Stimulated activated naive CD8-positive, alpha-beta T cell treated with anti-CD3 and anti-CD28 coated beads, Interleukin-15, Interleukin-2, amounts not matched to agents 100 ng/mL and 50 ng/mL, for 24 hours (primary cell): ENCODE results near the gene FAM151A.

Experiments
- H3K27ac Mint-ChIP-seq: one replicate; pipeline ENCODE4 v1.8.0; 2021; ENCODE audit warnings: mild to moderate bottlenecking, mixed read lengths
- H3K27me3 Mint-ChIP-seq: one replicate; pipeline ENCODE4 v1.8.0; 2021; ENCODE audit warnings: mixed read lengths
- H3K36me3 Mint-ChIP-seq: one replicate; pipeline ENCODE4 v1.8.0; 2021; ENCODE audit warnings: low read depth, mixed read lengths
- H3K4me1 Mint-ChIP-seq: one replicate; pipeline ENCODE4 v1.8.0; 2021; ENCODE audit warnings: low read depth, mixed read lengths
- H3K4me3 Mint-ChIP-seq: one replicate; pipeline ENCODE4 v1.8.0; 2021; ENCODE audit warnings: mild to moderate bottlenecking, mixed read lengths
- H3K9me3 Mint-ChIP-seq: one replicate; pipeline ENCODE4 v1.8.0; 2021; ENCODE audit warnings: mixed read lengths

FAM151A gene

DNA sequence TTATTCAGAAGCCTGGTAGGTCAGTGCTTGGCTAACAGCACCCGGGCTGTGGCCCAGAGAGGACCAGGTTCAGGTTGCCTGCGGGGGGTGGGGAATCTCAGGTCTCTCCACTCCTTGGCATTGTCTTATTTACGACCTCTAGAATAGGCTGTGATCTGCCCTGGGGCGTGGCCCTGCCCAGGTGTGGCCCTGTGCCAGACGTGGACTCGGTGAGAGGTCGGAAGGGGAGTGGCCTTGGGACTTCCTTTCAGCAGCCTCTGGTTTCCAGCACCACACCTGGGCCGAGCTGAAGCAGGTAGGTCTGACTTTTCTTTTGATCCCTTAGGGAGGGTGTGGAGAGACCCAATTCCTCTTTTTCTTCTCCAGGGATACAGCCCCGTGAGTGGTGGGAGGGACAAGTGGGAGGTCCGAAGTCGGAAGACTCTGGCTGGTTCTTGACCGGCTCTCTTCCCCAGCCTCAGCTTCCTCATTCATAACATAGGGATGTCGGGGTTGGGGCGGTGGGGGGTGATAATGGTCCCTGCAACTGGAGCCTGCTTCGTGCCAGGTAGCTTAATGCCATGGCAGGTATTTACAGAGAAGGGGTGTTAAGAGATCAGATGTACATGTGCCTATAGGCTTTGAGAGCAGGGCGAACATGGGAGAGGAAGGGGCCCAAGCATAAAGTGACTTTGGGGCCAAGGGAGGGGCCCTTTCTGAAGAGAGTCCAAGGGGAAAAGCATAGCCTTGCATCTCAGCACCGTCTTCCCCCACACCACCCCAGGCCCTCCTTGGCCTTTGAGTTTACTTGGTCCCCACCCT is 58.8 kb downstream of the FAM151A start:
- no peaks in the 10 kb centered on the region for H3K4me1 Mint-ChIP-seq
- no peaks in the 10 kb centered on the region for H3K27me3 Mint-ChIP-seq
- H3K27ac Mint-ChIP-seq, result no peak overlapping the region
- H3K9me3 Mint-ChIP-seq, result no peaks in the 10 kb centered on the region
- no peak overlapping the region for H3K4me3 Mint-ChIP-seq
- no peaks in the 10 kb centered on the region for H3K36me3 Mint-ChIP-seq

DNA sequence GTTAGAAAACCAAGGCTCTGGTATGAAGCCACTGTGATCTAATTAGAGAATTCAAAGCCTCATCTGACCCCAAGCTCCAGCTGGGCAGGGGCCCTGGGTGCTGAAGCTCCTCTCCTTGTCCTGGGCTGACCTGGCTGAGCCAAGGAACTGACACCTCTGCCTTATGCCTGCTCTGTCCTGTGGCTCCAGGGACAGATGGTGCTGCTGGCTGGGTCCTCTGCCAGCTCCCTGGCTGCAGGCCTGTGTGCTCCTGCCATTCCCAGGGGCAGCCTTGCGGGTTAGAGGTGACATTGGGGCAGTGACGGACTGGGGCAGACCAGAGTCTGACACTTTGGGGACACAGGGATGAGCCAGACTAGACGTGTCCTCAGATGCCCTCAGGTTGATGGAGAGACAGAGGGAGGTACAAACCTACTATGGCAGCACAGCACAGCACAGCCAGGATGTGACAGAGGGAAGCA is 63.5 kb downstream of the FAM151A start:
- peaks cover 5% of the 10 kb centered on the region for H3K9me3 Mint-ChIP-seq
- H3K36me3 Mint-ChIP-seq, result no peaks in the 10 kb centered on the region
- H3K27me3 Mint-ChIP-seq, result peaks cover 3% of the 10 kb centered on the region
- H3K4me3 Mint-ChIP-seq, result no peak overlapping the region
- no peak overlapping the region for H3K27ac Mint-ChIP-seq
- no peaks in the 10 kb centered on the region for H3K4me1 Mint-ChIP-seq
